Activated CD4-positive, CD25-positive, alpha-beta regulatory T cell treated with anti-CD3 and anti-CD28 coated beads, Interleukin-2, amount 50 U/mL, for 24 hours (primary cell): Measurements from ENCODE around the gene FAXC.
"Not testable (repeated sequence)": the region's sequence is repeated elsewhere in the genome, so short reads cannot be mapped to it uniquely, and the experiment has no call there.

ENCODE experiments used
- ATAC-seq, 2 donors: fragments of 150-1000 bp; cut with Tn5 transposase; one replicate each; pipeline ENCODE4 v1.10.0; 2021; ENCODE audit warnings: mild to moderate bottlenecking in 1 of 2, moderate library complexity in 1 of 2

FAXC gene

GRCh38 chr6:99282479-99283062 lies 66.9 kb downstream of the FAXC start:
- ATAC-seq = no peak

DNA sequence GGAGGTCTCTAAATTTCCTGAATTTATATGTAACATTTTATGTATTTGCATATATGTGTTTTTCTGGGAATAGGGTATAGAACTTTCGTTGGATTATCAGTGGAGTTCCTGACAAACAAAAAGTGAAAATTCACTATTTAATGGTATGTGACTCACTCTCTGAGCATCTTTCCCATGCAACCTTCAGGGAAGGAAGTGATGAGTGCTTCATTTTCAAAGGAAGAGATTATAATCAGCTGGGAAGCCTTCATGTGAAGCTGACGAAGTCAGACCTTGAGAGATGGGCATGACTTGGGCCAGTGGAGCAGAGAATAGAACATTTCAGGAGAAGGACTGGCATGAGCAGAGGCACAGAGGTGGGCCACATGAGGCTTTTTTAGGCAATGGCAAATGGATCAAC lies 72.7 kb downstream of the FAXC start:
- ATAC-seq = no peak

DNA sequence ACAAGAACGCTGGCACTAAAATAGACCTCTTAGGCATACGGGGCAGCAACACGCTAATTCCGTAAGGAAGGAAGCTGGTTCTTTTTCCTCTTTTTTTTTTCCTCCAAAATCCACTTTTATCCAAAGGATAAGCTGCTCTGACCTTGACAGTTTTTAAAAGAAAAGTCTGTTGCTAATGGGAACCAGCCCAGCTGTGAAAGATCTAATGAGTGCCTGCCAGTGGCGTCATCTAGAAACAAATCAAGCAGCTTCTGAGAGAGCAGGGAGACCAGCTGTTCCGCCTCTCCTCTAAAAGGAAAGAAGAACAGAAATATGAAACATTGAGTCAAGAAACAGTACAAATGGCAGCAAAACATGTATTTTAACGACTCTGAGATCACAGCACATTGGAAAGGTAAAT lies 78.6 kb downstream of the FAXC start:
- ATAC-seq = no peak

GRCh38 chr6:99270030-99270429 lies 79.4 kb downstream of the FAXC start:
- ATAC-seq = no peak

DNA sequence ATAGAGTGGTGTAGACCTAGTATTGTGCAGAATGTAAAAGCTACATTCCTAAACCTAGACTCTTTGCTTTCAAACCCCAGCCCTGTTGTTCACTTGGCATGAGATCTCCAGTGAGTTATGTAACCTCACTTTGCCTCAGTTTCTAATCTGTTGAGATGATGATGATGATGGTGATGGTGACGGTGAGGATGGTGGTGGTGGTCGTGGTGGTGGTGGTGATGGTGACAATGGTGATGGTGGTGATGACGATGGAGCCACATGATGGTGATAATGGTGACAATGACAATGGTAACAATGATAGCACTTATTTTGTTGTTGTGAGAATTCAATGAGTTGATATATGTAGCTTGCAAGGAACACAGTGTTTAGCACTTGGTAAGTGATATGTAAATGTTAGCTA lies 80.3 kb downstream of the FAXC start:
- ATAC-seq = no peak

GRCh38 chr6:99266996-99267395 lies 82.5 kb downstream of the FAXC start:
- ATAC-seq = not testable (repeated sequence)

- ATAC-seq = not testable (repeated sequence)
Observed at GRCh38 chr6:99265447-99265846, 84.0 kb downstream of the FAXC start.

DNA sequence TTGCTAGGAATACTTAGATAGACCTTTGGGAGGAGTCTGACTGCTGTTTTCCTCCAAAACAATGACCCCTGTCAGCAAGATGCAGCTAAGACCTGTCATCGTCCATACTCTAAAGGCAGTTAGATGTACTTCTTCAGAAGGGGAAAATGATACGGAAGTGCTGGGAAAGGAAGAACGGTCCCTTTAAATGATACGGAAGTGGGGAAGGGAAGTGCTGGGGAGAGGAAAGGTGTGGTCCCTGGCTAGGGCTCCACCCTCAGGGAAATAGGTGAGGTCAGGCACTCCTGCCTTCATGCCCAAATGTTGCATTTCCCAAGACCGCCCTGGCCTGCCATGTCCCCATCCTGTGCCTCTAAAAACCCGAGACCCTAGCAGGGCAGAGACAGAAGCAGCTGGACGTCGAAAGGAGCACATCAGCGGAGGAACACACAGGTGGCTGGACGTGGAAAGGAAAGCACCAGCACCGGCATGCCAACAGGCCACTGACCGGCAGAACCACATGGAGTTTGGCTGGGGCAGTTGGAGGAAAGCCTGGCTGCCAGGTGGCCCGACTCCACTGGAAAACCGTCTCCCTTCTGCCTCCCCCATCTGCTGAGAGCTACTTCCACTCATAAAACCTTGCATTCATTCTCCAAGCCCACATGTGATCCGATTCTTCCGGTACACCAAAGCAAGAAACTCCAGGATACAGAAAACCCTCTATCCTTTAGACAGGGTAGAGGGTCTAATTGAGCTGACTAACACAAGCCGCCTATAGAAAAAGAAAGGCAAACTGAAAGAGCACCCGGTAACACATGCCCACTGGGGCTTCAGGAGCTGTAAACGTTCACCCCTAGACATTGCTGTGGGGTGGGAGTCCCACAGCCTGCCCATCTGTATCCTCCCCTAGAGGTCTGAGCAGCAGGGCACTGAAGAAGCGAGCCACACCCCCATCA lies 94.6 kb downstream of the FAXC start:
- ATAC-seq = no peak

- no peak for ATAC-seq
Observed at GRCh38 chr6:99253271-99253670, 96.2 kb downstream of the FAXC start.

DNA sequence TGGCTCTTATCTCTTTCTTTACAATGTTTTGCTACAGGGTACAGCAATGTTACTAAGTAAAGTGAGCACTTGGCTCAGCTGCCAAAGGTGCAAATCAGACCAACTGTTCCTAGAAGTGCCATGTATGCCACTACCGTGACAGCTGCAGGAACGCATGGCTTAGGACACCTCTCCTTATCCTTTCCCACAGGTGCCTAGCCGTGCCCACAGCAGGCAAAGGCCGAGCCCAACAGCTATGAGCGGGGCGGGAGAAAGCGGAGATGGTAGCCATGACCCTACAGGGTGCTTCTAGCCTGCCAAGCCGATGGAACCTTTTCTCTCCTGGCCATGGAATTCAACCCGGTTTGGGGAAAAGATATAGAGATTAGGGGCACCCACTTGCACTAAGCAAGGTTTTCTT lies 97.1 kb downstream of the FAXC start:
- no peak for ATAC-seq

DNA sequence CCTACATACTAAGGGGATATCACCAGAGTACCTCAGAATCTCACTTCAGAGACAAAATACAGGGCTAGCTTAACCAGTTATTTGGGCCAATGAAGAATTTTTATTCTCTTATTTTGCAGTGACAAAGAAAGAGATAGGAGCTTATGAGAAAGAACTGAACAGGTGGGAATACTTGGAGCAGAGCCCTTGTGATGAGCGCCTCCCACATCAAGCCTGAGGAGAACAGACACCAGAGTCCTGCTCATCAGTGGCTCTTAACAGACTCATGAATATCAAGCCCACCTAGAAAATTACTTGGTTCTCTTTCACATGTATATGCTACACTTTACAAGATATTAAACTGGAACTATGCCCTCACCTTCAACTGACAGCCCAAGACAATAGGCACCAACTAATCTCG lies 99.0 kb downstream of the FAXC start:
- ATAC-seq = no peak

- ATAC-seq = no peak
Observed at GRCh38 chr6:99246602-99247001, 102.9 kb downstream of the FAXC start.

GRCh38 chr6:99241905-99242534 lies 107.5 kb downstream of the FAXC start:
- ATAC-seq = no peak

GRCh38 chr6:99236010-99236409 lies 113.5 kb downstream of the FAXC start:
- ATAC-seq = no peak

DNA sequence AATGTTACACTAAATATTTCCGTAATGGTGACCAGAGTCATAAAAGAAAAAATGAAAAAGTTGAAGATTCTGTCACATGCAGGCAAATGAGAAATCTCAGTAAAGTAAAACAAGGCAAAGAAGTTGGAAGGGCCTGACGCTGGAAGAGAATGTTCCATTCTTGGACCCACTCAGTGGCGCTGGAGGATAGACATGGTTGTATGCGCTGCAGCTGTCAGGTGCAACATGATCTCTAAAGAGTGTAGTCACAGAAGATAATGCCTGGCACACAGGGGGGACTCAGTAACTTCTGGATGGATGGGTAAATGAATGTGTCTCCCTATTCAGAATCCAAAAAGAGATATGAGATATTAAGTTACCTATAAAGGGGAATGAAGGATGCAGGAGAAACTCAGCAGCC lies 116.3 kb downstream of the FAXC start:
- no peak for ATAC-seq

DNA sequence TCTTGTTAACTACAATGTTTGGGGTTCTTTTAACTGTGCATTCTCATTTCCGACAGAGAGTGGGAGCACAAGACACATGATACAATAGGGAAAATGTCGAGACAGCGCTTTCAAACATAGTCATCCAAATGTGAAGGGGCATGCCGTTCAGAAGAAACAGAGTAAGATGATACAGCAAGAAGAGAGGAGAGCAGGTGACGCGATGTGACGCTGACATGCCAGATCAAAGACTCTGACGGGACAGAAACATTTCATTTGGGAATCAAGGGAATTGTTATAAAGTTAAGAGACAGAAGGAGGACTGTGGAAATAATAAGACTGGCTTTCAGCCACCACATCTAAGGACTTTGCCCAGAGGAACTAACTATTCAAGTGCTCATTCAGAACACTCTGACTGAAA lies 117.4 kb downstream of the FAXC start:
- ATAC-seq = no peak

- no peak for ATAC-seq
Observed at GRCh38 chr6:99225172-99225571, 124.3 kb downstream of the FAXC start.
